ENCODE data around the gene GPR89B. TPM values are rescaled to one million over a fixed set of nuclear protein-coding genes. Genes with fewer than 3 reads are reported as not detected.
"Not testable (repeated sequence)": the region's sequence is repeated elsewhere in the genome, so short reads cannot be mapped to it uniquely, and the experiment has no call there.

The GPR89B gene
- total and polyA plus RNA-seq, 2 donors (not counting 3 experiments of a cell fraction or from before 2014, with no cell fraction given): 9.8 to 20.0 TPM

GRCh38 chr1:147949517-147949916, 21.3 kb downstream of the GPR89B start:
- H3K9ac ChIP-seq (replicated peaks; ENCODE audit: extremely low read depth, insufficient read depth, low read length); intact Hi-C loops (cut with micrococcal nuclease); H3K27me3 ChIP-seq (ENCODE audit: control insufficient read depth in 2 of 2, insufficient read depth in 2 of 2, low read length in 2 of 2); H2AFZ ChIP-seq (ENCODE audit: low read depth, low read length); POLR2A ChIA-PET; DNase-seq (ENCODE audit: low read depth, low spot score); H3K4me1 ChIP-seq (ENCODE audit: control insufficient read depth, extremely low read depth, insufficient read depth, low read length); H4K20me1 ChIP-seq (replicated peaks; ENCODE audit: control insufficient read depth, extremely low read depth, insufficient read depth, low read length); dilution Hi-C loops (cut with MboI; ENCODE audit: extremely low pct_ligation_motif_present, low sequenced_read_pairs); H3K27ac ChIP-seq (ENCODE audit: insufficient read depth, low read depth, low read length); H3K9me1 ChIP-seq (replicated peaks; ENCODE audit: control insufficient read depth, extremely low read depth, insufficient read depth, low read length); CTCF ChIA-PET; H3K4me2 ChIP-seq (ENCODE audit: insufficient read depth, low read length); H3K79me2 ChIP-seq (ENCODE audit: control insufficient read depth, insufficient read depth, low read length); H3K36me3 ChIP-seq (ENCODE audit: control insufficient read depth in 2 of 2, extremely low read depth in 1 of 2, insufficient read depth in 2 of 2, low read length in 2 of 2); BruUV-seq (replicated peaks); FAIRE-seq; H3K4me3 ChIP-seq (replicated peaks in 1 of 3; ENCODE audit: insufficient read depth in 1 of 3, low read depth in 1 of 3, low read length in 3 of 3); H3K9me3 ChIP-seq (replicated peaks; ENCODE audit: control insufficient read depth, insufficient read depth, low read length): not testable (repeated sequence)

- BruUV-seq (replicated peaks); H3K36me3 ChIP-seq (ENCODE audit: control insufficient read depth in 2 of 2, extremely low read depth in 1 of 2, insufficient read depth in 2 of 2, low read length in 2 of 2); H3K9me1 ChIP-seq (replicated peaks; ENCODE audit: control insufficient read depth, extremely low read depth, insufficient read depth, low read length); FAIRE-seq; H3K4me1 ChIP-seq (ENCODE audit: control insufficient read depth, extremely low read depth, insufficient read depth, low read length); H3K4me3 ChIP-seq (replicated peaks in 1 of 3; ENCODE audit: insufficient read depth in 1 of 3, low read depth in 1 of 3, low read length in 3 of 3); H3K4me2 ChIP-seq (ENCODE audit: insufficient read depth, low read length); CTCF ChIA-PET; H3K9ac ChIP-seq (replicated peaks; ENCODE audit: extremely low read depth, insufficient read depth, low read length); H4K20me1 ChIP-seq (replicated peaks; ENCODE audit: control insufficient read depth, extremely low read depth, insufficient read depth, low read length); POLR2A ChIA-PET; DNase-seq (ENCODE audit: low read depth, low spot score); intact Hi-C loops (cut with micrococcal nuclease); H2AFZ ChIP-seq (ENCODE audit: low read depth, low read length); H3K79me2 ChIP-seq (ENCODE audit: control insufficient read depth, insufficient read depth, low read length); dilution Hi-C loops (cut with MboI; ENCODE audit: extremely low pct_ligation_motif_present, low sequenced_read_pairs); H3K27ac ChIP-seq (ENCODE audit: insufficient read depth, low read depth, low read length); H3K9me3 ChIP-seq (replicated peaks; ENCODE audit: control insufficient read depth, insufficient read depth, low read length); H3K27me3 ChIP-seq (ENCODE audit: control insufficient read depth in 2 of 2, insufficient read depth in 2 of 2, low read length in 2 of 2): not testable (repeated sequence)
Measured at GRCh38 chr1:147958906-147959305, 30.7 kb downstream of the GPR89B start.

- BruUV-seq (replicated peaks); POLR2A ChIA-PET: not testable (repeated sequence)
Measured at GRCh38 chr1:147959680-147960079, 31.5 kb downstream of the GPR89B start.

GRCh38 chr1:147964575-147964974, 36.4 kb downstream of the GPR89B start:
- H3K36me3 ChIP-seq (ENCODE audit: control insufficient read depth in 2 of 2, extremely low read depth in 1 of 2, insufficient read depth in 2 of 2, low read length in 2 of 2); H4K20me1 ChIP-seq (replicated peaks; ENCODE audit: control insufficient read depth, extremely low read depth, insufficient read depth, low read length); H3K79me2 ChIP-seq (ENCODE audit: control insufficient read depth, insufficient read depth, low read length); H3K4me3 ChIP-seq (replicated peaks in 1 of 3; ENCODE audit: insufficient read depth in 1 of 3, low read depth in 1 of 3, low read length in 3 of 3); DNase-seq (ENCODE audit: low read depth, low spot score); H2AFZ ChIP-seq (ENCODE audit: low read depth, low read length); H3K27me3 ChIP-seq (ENCODE audit: control insufficient read depth in 2 of 2, insufficient read depth in 2 of 2, low read length in 2 of 2); FAIRE-seq; CTCF ChIA-PET; dilution Hi-C loops (cut with MboI; ENCODE audit: extremely low pct_ligation_motif_present, low sequenced_read_pairs); intact Hi-C loops (cut with micrococcal nuclease); H3K9ac ChIP-seq (replicated peaks; ENCODE audit: extremely low read depth, insufficient read depth, low read length); H3K4me1 ChIP-seq (ENCODE audit: control insufficient read depth, extremely low read depth, insufficient read depth, low read length); H3K4me2 ChIP-seq (ENCODE audit: insufficient read depth, low read length); POLR2A ChIA-PET; BruUV-seq (replicated peaks); H3K9me3 ChIP-seq (replicated peaks; ENCODE audit: control insufficient read depth, insufficient read depth, low read length); H3K9me1 ChIP-seq (replicated peaks; ENCODE audit: control insufficient read depth, extremely low read depth, insufficient read depth, low read length); H3K27ac ChIP-seq (ENCODE audit: insufficient read depth, low read depth, low read length): not testable (repeated sequence)

More at GRCh38 chr1:147959680-147960079, 31.5 kb downstream of the GPR89B start:
- H3K4me3 ChIP-seq (replicated peaks in 1 of 3; ENCODE audit: insufficient read depth in 1 of 3, low read depth in 1 of 3, low read length in 3 of 3); FAIRE-seq; H3K79me2 ChIP-seq (ENCODE audit: control insufficient read depth, insufficient read depth, low read length); dilution Hi-C loops (cut with MboI; ENCODE audit: extremely low pct_ligation_motif_present, low sequenced_read_pairs); H4K20me1 ChIP-seq (replicated peaks; ENCODE audit: control insufficient read depth, extremely low read depth, insufficient read depth, low read length); H3K9me3 ChIP-seq (replicated peaks; ENCODE audit: control insufficient read depth, insufficient read depth, low read length); H3K4me2 ChIP-seq (ENCODE audit: insufficient read depth, low read length); H3K4me1 ChIP-seq (ENCODE audit: control insufficient read depth, extremely low read depth, insufficient read depth, low read length); H3K9me1 ChIP-seq (replicated peaks; ENCODE audit: control insufficient read depth, extremely low read depth, insufficient read depth, low read length); H3K27me3 ChIP-seq (ENCODE audit: control insufficient read depth in 2 of 2, insufficient read depth in 2 of 2, low read length in 2 of 2); DNase-seq (ENCODE audit: low read depth, low spot score); H3K36me3 ChIP-seq (ENCODE audit: control insufficient read depth in 2 of 2, extremely low read depth in 1 of 2, insufficient read depth in 2 of 2, low read length in 2 of 2); H3K9ac ChIP-seq (replicated peaks; ENCODE audit: extremely low read depth, insufficient read depth, low read length); H3K27ac ChIP-seq (ENCODE audit: insufficient read depth, low read depth, low read length); CTCF ChIA-PET; intact Hi-C loops (cut with micrococcal nuclease); H2AFZ ChIP-seq (ENCODE audit: low read depth, low read length): not testable (repeated sequence)

All from endothelial cell of umbilical vein (primary cell).